Measurements from ENCODE around the gene TATDN3. TPM values are rescaled to one million over a fixed set of nuclear protein-coding genes. Genes with fewer than 3 reads are reported as not detected.

Gene TATDN3
- total RNA-seq, 2 experiments from 2014 or later, result 15.1 to 16.5 TPM

DNA sequence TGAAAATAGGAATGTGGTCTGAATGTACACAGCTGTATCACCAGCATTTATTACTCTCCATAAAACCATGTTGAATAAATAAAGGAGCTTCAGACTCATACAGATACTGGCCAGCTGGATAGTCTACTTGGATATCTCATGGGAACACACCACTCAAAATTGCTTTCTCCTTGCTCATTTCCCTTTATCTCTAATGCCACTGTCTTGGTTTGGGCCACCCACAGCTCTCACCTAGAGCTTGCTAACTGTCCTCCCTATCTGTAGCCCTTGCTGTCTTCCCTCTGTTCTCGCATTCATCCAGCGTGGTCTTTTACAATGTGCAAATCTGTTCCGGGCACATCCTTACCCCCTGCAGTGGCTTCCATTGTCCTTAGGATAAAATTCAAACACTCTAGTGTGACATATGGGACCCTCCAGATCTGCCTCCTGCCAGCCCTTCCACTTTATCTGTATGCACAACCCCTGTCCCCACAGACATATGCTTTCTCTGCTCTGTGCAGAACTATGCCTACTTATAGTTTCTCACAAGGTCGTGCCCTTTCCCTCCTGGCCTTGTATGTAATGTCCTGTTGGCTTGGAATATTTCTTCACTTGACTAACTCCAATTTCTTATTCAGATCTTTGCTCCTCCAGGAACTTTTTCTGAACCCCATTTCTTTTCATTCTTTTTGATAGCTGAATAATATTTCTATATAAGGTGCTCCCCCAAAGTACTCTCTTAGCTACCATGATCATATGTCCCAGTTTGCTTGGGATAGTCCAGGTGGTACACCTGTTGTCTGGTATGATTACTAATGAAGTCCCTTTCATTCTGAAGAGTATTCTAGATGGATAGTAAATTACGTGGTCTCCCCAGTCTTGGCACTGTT lies 69.3 kb downstream of the TATDN3 start:
- POLR2A ChIA-PET, result no interaction called here
- CTCF ChIA-PET, result interaction anchor here (0.9 to 1.6 kb wide), 2 partner anchors 44 to 196 kb away, joined by 3 to 4 read pairs; no protein-coding TSS in a partner anchor

- ChIA-PET CTCF (interaction anchor here (1.6 kb wide), 1 partner anchor 45 kb away, joined by 4 read pairs; no protein-coding TSS in a partner anchor), POLR2A (no interaction called here)
These were observed 70.5 kb downstream of the TATDN3 start for GRCh38 chr1:212862111-212862690.

DNA sequence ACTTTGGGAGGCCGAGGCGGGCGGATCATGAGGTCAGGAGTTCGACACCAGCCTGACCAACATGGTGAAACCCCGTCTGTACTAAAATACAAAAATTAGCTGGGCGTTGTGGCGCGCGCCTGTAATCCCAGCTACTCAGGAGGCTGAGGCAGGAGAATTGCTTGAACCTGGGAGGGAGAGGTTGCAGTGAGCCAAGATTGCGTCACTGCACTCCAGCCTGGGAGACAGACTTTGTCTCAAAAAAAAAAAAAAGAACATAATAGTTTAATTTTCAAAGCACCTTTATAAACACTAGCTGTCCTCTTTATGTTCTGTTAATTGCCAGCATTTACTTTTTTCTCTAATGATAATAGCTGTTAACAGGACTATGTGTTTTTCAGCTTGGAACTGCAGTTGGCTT lies 71.7 kb downstream of the TATDN3 start:
- ChIA-PET POLR2A (interaction anchor here (0.6 kb wide), 1 partner anchor 453 kb away, joined by 3 read pairs; no protein-coding TSS in a partner anchor), CTCF (interaction anchor here (0.8 kb wide), 1 partner anchor 116 kb away, joined by 3 read pairs; no protein-coding TSS in a partner anchor)

DNA sequence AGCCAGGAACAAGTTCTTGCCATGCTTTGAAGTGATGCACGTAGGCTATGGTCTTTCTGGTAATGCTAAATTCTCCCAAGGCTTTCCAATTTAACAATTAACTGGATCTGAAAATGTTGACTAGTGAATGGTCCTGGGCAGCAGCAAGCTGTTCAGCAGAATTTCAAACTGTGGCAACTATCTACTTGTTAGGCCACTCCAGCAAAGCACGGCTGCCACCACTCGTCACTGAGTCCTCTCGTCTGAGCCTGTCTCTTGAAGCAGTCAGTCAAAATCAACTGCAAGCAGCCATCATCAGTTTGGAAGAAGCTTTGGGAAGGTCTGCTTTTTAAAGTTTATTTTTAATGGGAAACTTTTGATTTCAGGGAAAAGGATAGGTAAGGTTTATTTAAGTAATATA lies 72.5 kb downstream of the TATDN3 start:
- CTCF ChIA-PET, result interaction anchor here (0.7 to 0.8 kb wide), 2 partner anchors 115 to 184 kb away, joined by 3 read pairs; no protein-coding TSS in a partner anchor

More for the DNA sequence above, 72.5 kb downstream of the TATDN3 start:
- POLR2A ChIA-PET, result no interaction called here

Other genes with a start within 250 kb of the TATDN3 start
- gene ATF3, start 183.1 kb upstream of the TATDN3 start, total RNA-seq, result 10 to 100 TPM; 38.6 to 38.9 TPM
- 100 to 1,000 TPM; 146 to 148 TPM for gene BATF3, start 92.1 kb upstream of the TATDN3 start, total RNA-seq
- gene NSL1, start 117 bp upstream of the TATDN3 start, total RNA-seq, result 10 to 100 TPM; 40.3 to 40.4 TPM
- gene SPATA45, start 55.8 kb downstream of the TATDN3 start, total RNA-seq, result not detected
- gene FLVCR1, start 66.4 kb downstream of the TATDN3 start, total RNA-seq, result 10 to 100 TPM; 16.2 to 18.7 TPM
- gene VASH2, start 158.6 kb downstream of the TATDN3 start, total RNA-seq, result under 1 TPM; 0.23 to 0.44 TPM
- gene ANGEL2, start 224.0 kb downstream of the TATDN3 start, total RNA-seq, result 10 to 100 TPM; 38.0 to 38.1 TPM

All from activated CD8-positive, alpha-beta memory T cell treated with anti-CD3 and anti-CD28 coated beads for 36 hours (primary cell).